Large intestine (tissue), 3 donors: Measurements from ENCODE around the gene ETV4. TPM values are rescaled to one million over a fixed set of nuclear protein-coding genes. Genes with fewer than 3 reads are reported as not detected.

ENCODE experiments used
- DNase-seq, 2 donors: peaks; one replicate each; pipeline versions ENCODE4 v3.0.0 to v3.0.0-alpha.2; 2013
- H3K27ac ChIP-seq: one replicate; pipeline ENCODE4 v1.5.1; 2013; ENCODE audit warnings: low read length
- H3K27me3 ChIP-seq: 2 replicates; pipeline ENCODE4 v1.6.1; 2013; ENCODE audit warnings: low read length; ENCODE audit not compliant: control insufficient read depth, insufficient read depth
- H3K36me3 ChIP-seq: 2 replicates; pipeline ENCODE4 v1.6.1; 2013; ENCODE audit warnings: low read length; ENCODE audit not compliant: control insufficient read depth, insufficient read depth
- H3K4me1 ChIP-seq: one replicate; pipeline ENCODE4 v1.6.1; 2013; ENCODE audit warnings: low read length; ENCODE audit not compliant: control insufficient read depth, insufficient read depth
- H3K4me3 ChIP-seq: one replicate; pipeline ENCODE4 v1.5.1; 2013; ENCODE audit warnings: low read length
- H3K9me3 ChIP-seq: one replicate; pipeline ENCODE4 v1.6.1; 2013; ENCODE audit warnings: mild to moderate bottlenecking, low read depth, low read length, moderate library complexity; ENCODE audit not compliant: control insufficient read depth
- WGBS: methylation state at CpG from one replicate; pipeline ENCODE4 v1.1.5; 2013; ENCODE audit warnings: low lambda C conversion rate; ENCODE audit not compliant: insufficient coverage; 5-methylcytosine and 5-hydroxymethylcytosine counted together
- polyA plus RNA-seq: library from polyadenylated mRNA; unstranded; fragments of 120-200 nt; gene quantifications from one replicate; pipeline ENCODE4 v1.2.1, GENCODE V29; 2013

Gene ETV4
- polyA plus RNA-seq, 1 donor: 21.6 TPM

DNA sequence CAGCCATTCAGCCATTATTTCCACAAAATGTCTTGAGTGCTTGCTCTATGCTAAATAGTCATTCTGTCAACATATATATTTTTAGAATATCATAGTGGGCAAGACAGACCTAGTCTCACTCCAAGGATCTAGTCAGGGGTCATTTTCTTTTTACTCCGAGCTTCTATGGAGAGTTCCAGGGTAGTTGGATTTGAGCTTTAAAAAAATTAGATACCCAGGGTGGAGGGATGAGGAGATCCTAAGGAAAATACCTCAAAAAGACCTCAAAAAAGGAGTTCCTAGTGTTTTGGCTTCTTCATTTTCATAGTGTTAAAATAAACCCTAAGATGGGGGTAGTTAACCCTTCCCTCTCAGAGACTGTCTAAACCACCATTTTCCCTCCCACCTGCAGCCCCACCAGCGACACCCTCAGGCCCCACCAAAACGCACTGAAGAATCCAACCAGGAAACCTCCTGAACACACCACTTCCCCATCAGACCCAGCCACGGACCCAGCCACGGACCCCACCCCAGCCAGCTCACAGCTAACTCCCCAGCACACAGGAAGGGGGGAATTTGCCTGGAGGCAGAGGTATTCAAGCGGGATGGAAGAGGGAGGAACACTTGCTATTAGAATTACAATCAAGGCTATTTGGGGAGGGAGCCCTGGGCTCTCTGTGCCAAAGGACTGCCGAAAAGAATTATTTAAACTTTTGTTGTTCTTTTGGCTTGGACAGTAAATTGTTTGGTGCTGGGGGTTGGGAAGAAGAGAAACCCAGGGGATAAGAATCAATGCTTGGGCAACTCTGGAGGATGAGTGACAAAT lies 2.2 kb downstream of the ETV4 start:
- Histone ChIP-seq H3K4me3 (peak overlapping the region; percentile 13), H3K36me3 (no peaks in the 10 kb centered on the region), H3K27me3 (peaks cover 16% of the 10 kb centered on the region), H3K27ac (peak overlapping the region; percentile 48), H3K9me3 (no peaks in the 10 kb centered on the region), H3K4me1 (peaks cover 14% of the 10 kb centered on the region)
- no CpG with 5 or more reads among the region's 7 CpGs for WGBS
- DNase-seq: no peak

- Histone ChIP-seq H3K36me3 (no peaks in the 10 kb centered on the region), H3K4me1 (peaks cover 14% of the 10 kb centered on the region), H3K4me3 (no peak overlapping the region), H3K9me3 (no peaks in the 10 kb centered on the region), H3K27me3 (peaks cover 16% of the 10 kb centered on the region), H3K27ac (no peak overlapping the region)
- no peak for DNase-seq
- WGBS: no CpG with 5 or more reads among the region's 4 CpGs
These were observed 2.8 kb downstream of the ETV4 start for GRCh38 chr17:43543300-43543699.

DNA sequence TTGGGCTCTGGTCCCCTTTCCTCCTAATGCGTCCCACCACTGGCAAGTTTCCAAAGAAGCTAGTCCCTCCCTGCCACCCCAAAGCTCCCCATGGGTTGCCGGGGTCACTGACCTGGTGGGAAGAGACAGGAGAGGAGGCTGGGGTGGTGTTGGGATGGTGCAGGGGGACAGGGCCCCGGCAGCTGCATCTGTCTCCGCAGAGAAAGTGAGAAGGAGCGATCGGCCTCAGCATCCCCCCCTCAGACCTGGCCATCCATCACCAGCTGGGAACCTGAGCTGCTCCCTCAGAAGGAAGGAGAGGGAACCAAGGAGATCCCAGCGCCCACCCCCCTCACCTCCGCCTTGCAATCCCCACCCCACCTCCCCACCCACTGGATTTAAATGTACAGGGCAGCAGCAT lies 3.3 kb downstream of the ETV4 start:
- Histone ChIP-seq H3K27me3 (peaks cover 16% of the 10 kb centered on the region), H3K4me3 (no peak overlapping the region), H3K27ac (no peak overlapping the region), H3K4me1 (peaks cover 14% of the 10 kb centered on the region), H3K36me3 (no peaks in the 10 kb centered on the region), H3K9me3 (no peaks in the 10 kb centered on the region)
- WGBS: no CpG with 5 or more reads among the region's 8 CpGs
- DNase-seq: no peak

DNA sequence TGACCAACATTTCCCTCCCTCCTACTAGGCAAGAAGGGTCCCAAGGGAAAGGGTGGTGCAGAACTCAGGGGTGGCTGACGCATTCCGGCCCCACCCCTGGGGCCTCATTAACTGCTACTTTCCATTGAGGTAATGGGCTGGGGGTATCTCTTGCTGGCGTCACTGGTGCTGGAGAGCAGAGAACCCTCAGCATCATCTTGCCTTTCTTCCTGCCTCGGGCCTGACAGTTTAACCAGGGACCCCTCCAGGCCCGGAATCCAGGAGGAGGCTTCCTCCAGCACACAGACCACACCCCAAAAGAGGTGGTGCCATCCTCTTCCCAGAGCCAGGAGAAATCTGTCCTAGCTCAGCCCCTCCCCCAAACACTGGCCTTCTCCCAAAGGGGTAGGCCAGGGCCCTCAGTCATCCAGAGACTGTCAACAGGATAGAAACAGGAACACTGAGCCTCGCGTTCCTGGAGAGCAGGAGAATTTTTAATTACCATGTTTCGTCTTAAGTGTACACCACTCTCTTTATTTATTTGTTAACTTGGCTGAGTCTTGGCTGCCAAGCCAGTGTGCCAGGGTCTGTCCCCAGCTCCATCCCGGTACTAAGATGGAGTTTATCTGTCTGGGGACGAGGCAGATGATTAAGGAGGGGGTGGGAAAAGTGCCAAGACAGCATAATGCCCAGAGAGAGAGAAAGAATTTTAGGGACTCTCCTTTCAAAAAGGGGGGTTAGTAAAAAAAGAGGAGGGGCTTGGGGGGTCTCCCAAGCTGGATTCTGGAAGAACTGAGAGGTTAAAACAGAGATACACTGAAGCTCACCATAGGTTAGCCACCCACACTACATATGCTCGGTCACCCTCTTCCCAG lies 5.1 kb downstream of the ETV4 start:
- Histone ChIP-seq H3K4me1 (peaks cover 11% of the 10 kb centered on the region), H3K4me3 (no peak overlapping the region), H3K9me3 (no peaks in the 10 kb centered on the region), H3K27ac (no peak overlapping the region), H3K27me3 (peaks cover 14% of the 10 kb centered on the region), H3K36me3 (no peaks in the 10 kb centered on the region)
- WGBS: no CpG with 5 or more reads among the region's 11 CpGs
- DNase-seq: no peak

- no peaks in the 10 kb centered on the region for H3K9me3 ChIP-seq
- peaks cover 12% of the 10 kb centered on the region for H3K4me1 ChIP-seq
- no peak overlapping the region for H3K27ac ChIP-seq
- DNase-seq: no peak
- no peaks in the 10 kb centered on the region for H3K27me3 ChIP-seq
- no peak overlapping the region for H3K4me3 ChIP-seq
- no CpG with 5 or more reads among the region's 6 CpGs for WGBS
- peaks cover 3% of the 10 kb centered on the region for H3K36me3 ChIP-seq
These were observed 9.7 kb downstream of the ETV4 start for GRCh38 chr17:43536236-43536992.

DNA sequence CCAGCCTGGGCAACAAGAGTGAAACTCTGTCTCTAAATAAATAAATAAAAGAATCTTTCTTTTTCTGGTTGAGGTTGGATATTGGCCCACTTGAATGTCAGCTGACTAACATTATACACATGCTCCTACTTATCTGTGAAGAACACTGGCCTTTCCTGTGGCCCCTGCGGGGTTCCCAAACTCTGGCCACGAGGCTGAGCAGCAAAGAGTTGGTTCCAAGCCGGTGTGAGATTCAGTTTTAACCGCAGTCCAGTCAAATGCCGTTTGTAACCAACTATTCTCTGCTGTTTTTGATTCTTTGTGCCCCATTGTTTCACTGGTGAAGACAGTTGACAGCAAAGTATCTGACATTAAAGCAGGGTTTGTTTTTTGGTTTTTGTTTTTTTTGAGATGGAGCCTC lies 11.2 kb downstream of the ETV4 start:
- Histone ChIP-seq H3K4me1 (peaks cover 27% of the 10 kb centered on the region), H3K4me3 (no peak overlapping the region), H3K27ac (no peak overlapping the region), H3K9me3 (no peaks in the 10 kb centered on the region), H3K27me3 (no peaks in the 10 kb centered on the region), H3K36me3 (peaks cover 3% of the 10 kb centered on the region)
- no CpG with 5 or more reads among the region's 5 CpGs for WGBS
- no peak for DNase-seq

GRCh38 chr17:43533699-43534098 lies 12.4 kb downstream of the ETV4 start:
- peaks cover 7% of the 10 kb centered on the region for H3K36me3 ChIP-seq

DNA sequence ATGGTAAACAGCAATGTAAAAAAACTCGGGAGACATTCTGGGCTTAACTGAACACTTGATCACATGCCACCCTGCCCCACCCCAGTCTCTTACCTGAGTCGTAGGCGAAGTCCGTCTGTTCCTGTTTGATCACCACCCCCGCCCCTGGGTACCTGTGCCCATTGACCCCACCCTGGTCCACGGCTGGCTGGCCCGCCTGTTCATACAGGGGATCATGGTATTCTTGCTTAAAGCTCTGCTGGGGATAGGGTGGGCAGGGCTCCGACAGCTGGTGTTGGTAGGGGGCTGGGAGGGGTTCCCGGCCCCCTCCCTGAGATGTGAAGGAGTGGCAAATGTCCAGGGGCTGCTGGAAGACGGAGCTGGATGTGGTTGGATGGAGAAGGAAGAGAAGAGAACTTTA lies 13.6 kb downstream of the ETV4 start:
- H3K4me3 ChIP-seq: no peak overlapping the region
- H3K27ac ChIP-seq: no peak overlapping the region
- peaks cover 11% of the 10 kb centered on the region for H3K36me3 ChIP-seq
- no peaks in the 10 kb centered on the region for H3K27me3 ChIP-seq
- WGBS: no CpG with 5 or more reads among the region's 10 CpGs
- DNase-seq: peak; percentile 63 to 81
- no peaks in the 10 kb centered on the region for H3K9me3 ChIP-seq
- peaks cover 30% of the 10 kb centered on the region for H3K4me1 ChIP-seq

More at GRCh38 chr17:43533699-43534098, 12.4 kb downstream of the ETV4 start:
- DNase-seq: no peak
- no CpG with 5 or more reads among the region's 4 CpGs for WGBS
- Histone ChIP-seq H3K27ac (no peak overlapping the region), H3K4me3 (no peak overlapping the region), H3K4me1 (peaks cover 30% of the 10 kb centered on the region), H3K9me3 (no peaks in the 10 kb centered on the region), H3K27me3 (no peaks in the 10 kb centered on the region)

DNA sequence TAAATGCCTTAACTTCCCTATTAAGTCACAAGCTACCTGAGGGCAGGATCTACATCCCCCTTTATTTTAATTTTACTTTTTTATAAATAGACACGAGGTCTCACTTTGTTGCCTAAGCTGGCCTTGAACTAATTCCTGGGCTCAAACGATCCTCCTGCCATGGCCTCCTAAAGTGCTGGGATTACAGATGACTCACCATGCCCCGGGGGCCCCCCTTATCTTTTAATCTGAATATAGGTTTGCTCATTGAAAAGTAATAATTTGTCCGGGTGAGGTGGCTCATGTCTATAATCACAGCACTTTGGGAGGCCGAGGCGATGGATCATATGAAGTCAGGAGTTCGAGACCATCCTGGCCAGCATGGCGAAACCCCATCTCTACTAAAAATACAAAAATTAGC lies 14.2 kb downstream of the ETV4 start:
- Histone ChIP-seq H3K27me3 (no peaks in the 10 kb centered on the region), H3K36me3 (peaks cover 18% of the 10 kb centered on the region), H3K9me3 (no peaks in the 10 kb centered on the region), H3K4me1 (peaks cover 30% of the 10 kb centered on the region), H3K27ac (no peak overlapping the region), H3K4me3 (no peak overlapping the region)
- DNase-seq: no peak
- WGBS: 70% methylated on average over 2 of the region's 8 CpGs

DNA sequence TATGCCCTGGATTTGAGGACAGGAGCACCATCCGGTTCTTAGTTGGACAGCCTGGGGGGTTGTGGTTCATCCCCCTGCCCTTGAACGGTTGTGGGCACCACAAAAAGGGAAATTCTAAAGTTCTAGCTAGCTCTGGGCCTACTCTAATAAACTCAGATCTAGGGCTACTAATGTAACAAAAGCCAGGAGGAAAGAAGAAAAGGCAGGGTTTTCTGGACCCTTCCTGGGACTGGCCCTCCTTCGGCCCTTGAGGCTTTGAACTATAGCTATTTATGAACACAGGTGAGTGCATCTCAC lies 15.1 kb downstream of the ETV4 start:
- no peak overlapping the region for H3K4me3 ChIP-seq
- peaks cover 30% of the 10 kb centered on the region for H3K4me1 ChIP-seq
- peak overlapping the region; percentile 42 for H3K27ac ChIP-seq
- H3K36me3 ChIP-seq: peaks cover 25% of the 10 kb centered on the region
- WGBS: no CpG with 5 or more reads among the region's 3 CpGs
- H3K9me3 ChIP-seq: no peaks in the 10 kb centered on the region
- DNase-seq: no peak
- no peaks in the 10 kb centered on the region for H3K27me3 ChIP-seq
